Adipocyte (in vitro differentiated cells): ENCODE results near the gene SAMD14.
"Not testable (repeated sequence)": the region's sequence is repeated elsewhere in the genome, so short reads cannot be mapped to it uniquely, and the experiment has no call there.

Source experiments
- DNase-seq: peaks from one replicate; pipeline ENCODE4 v3.0.0-alpha.2; 2015; ENCODE audit warnings: low read depth
- H3K27me3 ChIP-seq: replicated peaks from 2 replicates; pipeline ENCODE4 v1.7.0; 2013; ENCODE audit warnings: mild to moderate bottlenecking, low read length, moderate library complexity; ENCODE audit not compliant: control insufficient read depth, insufficient read depth
- H3K36me3 ChIP-seq: 2 replicates; pipeline ENCODE4 v1.7.0; 2013; ENCODE audit warnings: low read length, mild to moderate bottlenecking, moderate library complexity; ENCODE audit not compliant: control insufficient read depth, insufficient read depth, severe bottlenecking
- H3K4me1 ChIP-seq: 2 replicates; pipeline ENCODE4 v1.7.0; 2013; ENCODE audit warnings: mild to moderate bottlenecking, low read length, moderate library complexity; ENCODE audit not compliant: control insufficient read depth, insufficient read depth
- H3K4me3 ChIP-seq: 2 replicates; pipeline ENCODE4 v1.7.0; 2013; ENCODE audit warnings: mild to moderate bottlenecking, low read length, moderate library complexity
- H3K9ac ChIP-seq: 2 replicates; pipeline ENCODE4 v1.7.0; 2013; ENCODE audit warnings: mild to moderate bottlenecking, low read length, moderate library complexity
- H3K9me3 ChIP-seq: 2 replicates; pipeline ENCODE4 v1.7.0; 2013; ENCODE audit warnings: mild to moderate bottlenecking, low read length, moderate library complexity; ENCODE audit not compliant: control insufficient read depth

Gene SAMD14

GRCh38 chr17:50061713-50062045 lies 68.3 kb downstream of the SAMD14 start:
- not testable (repeated sequence) for DNase-seq, H3K27me3 ChIP-seq, H3K36me3 ChIP-seq, H3K9me3 ChIP-seq
- H3K9ac ChIP-seq = peak overlapping the region; percentile 61
- H3K4me1 ChIP-seq = peaks cover 80% of the 10 kb centered on the region
- peak overlapping the region; percentile 7 for H3K4me3 ChIP-seq

- peak overlapping the region; percentile 7 for H3K4me3 ChIP-seq
- H3K27me3 ChIP-seq = no peaks in the 10 kb centered on the region
- H3K36me3 ChIP-seq = no peaks in the 10 kb centered on the region
- peak; percentile 66 for DNase-seq
- H3K4me1 ChIP-seq = peaks cover 77% of the 10 kb centered on the region
- H3K9me3 ChIP-seq = no peaks in the 10 kb centered on the region
- peak overlapping the region; percentile 61 for H3K9ac ChIP-seq
Observed at GRCh38 chr17:50060951-50061712, 68.8 kb downstream of the SAMD14 start.
